Measurements from ENCODE around the gene PSMG3.

DNA sequence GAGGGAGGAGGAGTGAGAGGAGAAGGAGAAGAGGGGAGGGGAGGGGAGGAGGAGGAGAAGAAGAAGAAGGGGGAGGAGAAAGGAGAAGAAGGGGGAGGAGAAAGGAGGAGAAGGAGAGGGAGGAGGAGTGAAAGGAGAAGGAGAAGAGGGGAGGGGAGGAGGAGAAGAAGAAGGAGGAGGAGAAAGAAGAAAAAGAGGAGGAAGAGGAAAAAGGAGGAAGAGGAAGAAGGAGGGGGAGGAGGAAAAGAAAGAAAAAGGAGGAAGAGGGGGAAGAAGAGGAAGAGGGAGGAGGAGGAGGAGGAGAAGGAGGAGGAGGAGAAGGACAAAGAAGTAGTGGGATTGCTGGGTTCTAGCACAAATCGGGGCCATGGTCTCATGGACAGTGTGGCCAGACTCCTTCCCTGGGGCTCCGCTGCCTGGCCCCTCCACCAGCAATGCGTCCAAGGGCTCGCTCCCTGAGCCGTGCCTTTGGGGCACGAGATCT, 43.5 kb downstream of the PSMG3 start:
- no peak for TF ChIP-seq POLR2A (IDR thresholded peaks at IDR 0.05)
- no peak for TF ChIP-seq POLR2AphosphoS5 (IDR thresholded peaks at IDR 0.05)
- TF ChIP-seq CTCF (IDR thresholded peaks at IDR 0.05): no peak

Data from prostate gland (tissue), 2 donors.